Lower leg skin (tissue), 4 donors: ENCODE measurements around the gene CYB5A. TPM values are rescaled to one million over a fixed set of nuclear protein-coding genes. Genes with fewer than 3 reads are reported as not detected.

Source experiments
- DNase-seq, 2 donors: peaks; one replicate each; pipeline ENCODE4 v3.0.0-alpha.2; 2019; ENCODE audit warnings: low spot score in 2 of 2
- H3K4me3 ChIP-seq: fragments of 200-600 bp; sonication (generic); 2 replicates; pipeline ENCODE4 v1.5.1; 2017; ENCODE audit warnings: mild to moderate bottlenecking, low read depth; ENCODE audit not compliant: poor library complexity, severe bottlenecking
- POLR2A ChIP-seq, 2 donors: fragments of 450-650 bp; IDR thresholded peaks; one replicate each; pipeline ENCODE4 v1.6.1; 2016 to 2017; ENCODE audit warnings: antibody characterized with exemption in 2 of 2, mild to moderate bottlenecking in 1 of 2, moderate library complexity in 1 of 2
- WGBS, 2 donors: methylation state at CpG; one replicate each; pipeline ENCODE4 v1.1.5; 2018; 5-methylcytosine and 5-hydroxymethylcytosine counted together
- intact Hi-C: fragments of 100-400 bp; cut with DNase I; formaldehyde crosslinking; loops from one replicate; pipeline ENCODE4 v1.15.0; 2023; ENCODE audit warnings: low total_unique reads
- total RNA-seq, 4 donors: library from RNA; depleted of rRNA; stranded (reverse); fragments of >200 nt; gene quantifications; one replicate each; pipeline ENCODE4 v1.1.0, GENCODE V29; 2016
- TF ChIP-seq, protein P1 (sequence below), 3 donors: fragments of 450-650 bp; IDR thresholded peaks; one replicate each; pipeline ENCODE4 v1.5.1; 2016; ENCODE audit warnings: antibody characterized with exemption in 3 of 3, mild to moderate bottlenecking in 3 of 3, moderate library complexity in 2 of 3

The CYB5A gene
- total RNA-seq, 4 donors from 2014 or later: 106 to 290 (median 173) TPM

GRCh38 chr18:74275736-74276135 is 16.0 kb downstream of the CYB5A start:
- TF ChIP-seq, protein P1, sequence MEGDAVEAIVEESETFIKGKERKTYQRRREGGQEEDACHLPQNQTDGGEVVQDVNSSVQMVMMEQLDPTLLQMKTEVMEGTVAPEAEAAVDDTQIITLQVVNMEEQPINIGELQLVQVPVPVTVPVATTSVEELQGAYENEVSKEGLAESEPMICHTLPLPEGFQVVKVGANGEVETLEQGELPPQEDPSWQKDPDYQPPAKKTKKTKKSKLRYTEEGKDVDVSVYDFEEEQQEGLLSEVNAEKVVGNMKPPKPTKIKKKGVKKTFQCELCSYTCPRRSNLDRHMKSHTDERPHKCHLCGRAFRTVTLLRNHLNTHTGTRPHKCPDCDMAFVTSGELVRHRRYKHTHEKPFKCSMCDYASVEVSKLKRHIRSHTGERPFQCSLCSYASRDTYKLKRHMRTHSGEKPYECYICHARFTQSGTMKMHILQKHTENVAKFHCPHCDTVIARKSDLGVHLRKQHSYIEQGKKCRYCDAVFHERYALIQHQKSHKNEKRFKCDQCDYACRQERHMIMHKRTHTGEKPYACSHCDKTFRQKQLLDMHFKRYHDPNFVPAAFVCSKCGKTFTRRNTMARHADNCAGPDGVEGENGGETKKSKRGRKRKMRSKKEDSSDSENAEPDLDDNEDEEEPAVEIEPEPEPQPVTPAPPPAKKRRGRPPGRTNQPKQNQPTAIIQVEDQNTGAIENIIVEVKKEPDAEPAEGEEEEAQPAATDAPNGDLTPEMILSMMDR (IDR thresholded peaks at IDR 0.05): no peak
- no peak for TF ChIP-seq POLR2A (IDR thresholded peaks at IDR 0.05)
- H3K4me3 ChIP-seq: no peak overlapping the region
- DNase-seq: peak in 1 of 2 donors; percentile 62
- intact Hi-C loops: no loop called here
- WGBS, 2 donors: 90 to 94% methylated on average over 11 of the region's 11 CpGs

- no peak overlapping the region for H3K4me3 ChIP-seq
- intact Hi-C loops: no loop called here
- no peak for TF ChIP-seq POLR2A (IDR thresholded peaks at IDR 0.05)
- TF ChIP-seq, protein P1 (IDR thresholded peaks at IDR 0.05): no peak
- DNase-seq: no peak
- 73 to 77% methylated on average over 4 of the region's 4 CpGs for WGBS, 2 donors
These were observed 17.1 kb downstream of the CYB5A start for GRCh38 chr18:74274700-74275099.

GRCh38 chr18:74273394-74273793 is 18.4 kb downstream of the CYB5A start:
- H3K4me3 ChIP-seq: no peak overlapping the region
- DNase-seq: no peak
- WGBS, 2 donors: 76 to 79% methylated on average over 3 of the region's 3 CpGs
- TF ChIP-seq, protein P1 (IDR thresholded peaks at IDR 0.05): no peak
- TF ChIP-seq POLR2A (IDR thresholded peaks at IDR 0.05): no peak
- intact Hi-C loops: no loop called here

GRCh38 chr18:74271635-74272034 is 20.1 kb downstream of the CYB5A start:
- intact Hi-C loops: no loop called here
- WGBS, 2 donors: 49 to 58% methylated on average over 3 of the region's 3 CpGs
- TF ChIP-seq, protein P1 (IDR thresholded peaks at IDR 0.05): no peak
- no peak for TF ChIP-seq POLR2A (IDR thresholded peaks at IDR 0.05)
- no peak overlapping the region for H3K4me3 ChIP-seq
- no peak for DNase-seq

DNA sequence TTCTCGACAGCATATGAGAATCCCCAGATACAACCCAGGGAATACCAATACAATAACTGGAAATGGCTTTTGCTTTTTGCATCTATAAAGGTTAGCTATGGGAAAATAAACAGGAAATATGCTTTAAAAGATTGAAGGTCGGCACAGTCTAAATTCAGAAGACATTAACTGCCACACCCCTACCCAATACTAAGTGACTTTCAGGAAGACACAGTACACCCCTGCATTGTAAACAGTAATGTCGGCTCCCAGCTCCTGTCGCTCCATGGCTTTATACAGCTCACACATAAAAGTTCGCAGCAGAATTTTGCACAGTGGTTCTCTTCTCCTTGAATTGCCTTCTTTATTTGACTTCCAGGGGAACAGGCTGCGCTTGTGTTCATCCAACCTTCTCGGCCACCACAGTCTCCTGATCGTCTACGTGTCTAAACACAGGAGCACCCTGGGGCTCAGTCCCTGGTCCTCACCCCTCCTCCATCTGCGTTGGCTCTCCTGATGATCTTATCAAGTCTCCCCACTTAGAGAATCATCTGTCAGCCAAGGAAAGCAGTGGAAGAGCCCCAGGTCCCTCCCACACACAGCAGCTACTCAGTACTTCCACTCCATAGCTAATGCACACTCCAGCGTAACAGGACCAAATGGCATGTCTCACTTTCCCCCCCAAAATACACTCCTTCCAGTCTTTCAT is 22.7 kb downstream of the CYB5A start:
- 48 to 51% methylated on average over 11 of the region's 11 CpGs for WGBS, 2 donors
- TF ChIP-seq POLR2A (IDR thresholded peaks at IDR 0.05): no peak
- TF ChIP-seq, protein P1 (IDR thresholded peaks at IDR 0.05): no peak
- DNase-seq: peak in 1 of 2 donors; percentile 75
- intact Hi-C loops: no loop called here
- H3K4me3 ChIP-seq: no peak overlapping the region

DNA sequence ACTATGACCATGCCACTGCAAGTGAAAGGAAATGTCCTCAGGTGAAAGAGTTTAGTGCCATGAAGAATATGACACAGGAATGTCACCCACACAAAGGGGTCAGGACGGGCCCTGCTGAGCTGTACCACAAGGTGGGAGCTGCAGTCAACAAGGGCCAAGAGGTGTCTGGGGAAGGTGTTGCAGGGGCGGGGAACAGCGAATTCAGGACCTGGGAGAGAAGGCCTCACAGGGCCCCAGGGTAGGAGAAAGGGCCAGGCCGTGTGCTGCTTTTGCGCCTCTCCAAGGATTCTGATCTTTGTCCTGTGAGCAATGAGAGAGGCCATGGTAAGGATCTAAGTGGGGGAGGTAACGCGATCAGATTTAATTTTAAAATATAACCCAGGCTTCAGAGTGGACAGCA is 23.6 kb downstream of the CYB5A start:
- no peak overlapping the region for H3K4me3 ChIP-seq
- WGBS, 2 donors: 92 to 94% methylated on average over 7 of the region's 7 CpGs
- intact Hi-C loops: no loop called here
- DNase-seq: no peak
- TF ChIP-seq, protein P1 (IDR thresholded peaks at IDR 0.05): no peak
- TF ChIP-seq POLR2A (IDR thresholded peaks at IDR 0.05): no peak
